HEK293 (cell line): ENCODE measurements around the gene TMEM238.

ENCODE experiments used
- CTCF ChIA-PET: fragments of 350-600 bp; formaldehyde crosslinking; extraction: SDS; loops from one replicate; lab custom pipeline; 2021; ENCODE audit warnings: antibody characterized with exemption; lab: Yijun Ruan, JAX
- POLR2A ChIA-PET: fragments of 300-600 bp; formaldehyde crosslinking; extraction: SDS; loops from one replicate; lab custom pipeline; 2020; ENCODE audit warnings: antibody characterized with exemption, inconsistent platforms; lab: Yijun Ruan, JAX
- H3K27ac ChIP-seq: fragments of 200-500 bp; sonication (Bioruptor generic); 2 replicates; pipeline ENCODE4 v1.5.1; 2014; ENCODE audit warnings: low read depth, low read length, control low read depth, inconsistent platforms; ENCODE audit errors: extremely low read depth
- H3K36me3 ChIP-seq, 2 experiments: fragments of 200-500 bp in 1 of 2; sonication (Bioruptor generic) in 1 of 2; 1 replicate in 1 of 2; 2 replicates in 1 of 2; pipeline ENCODE4 v1.5.1; 2014 to 2017; ENCODE audit warnings: inconsistent platforms in 2 of 2, low read length in 2 of 2; ENCODE audit not compliant: control insufficient read depth in 2 of 2, insufficient read depth in 1 of 2
- H3K4me1 ChIP-seq: fragments of 200-500 bp; sonication (Bioruptor generic); 2 replicates; pipeline ENCODE4 v1.5.1; 2014; ENCODE audit warnings: mild to moderate bottlenecking, low read length, inconsistent platforms; ENCODE audit not compliant: control insufficient read depth, insufficient read depth
- H3K4me3 ChIP-seq: 2 replicates; pipeline ENCODE4 v1.5.1; 2011; ENCODE audit warnings: low read depth, mild to moderate bottlenecking, control low read depth, low read length, moderate library complexity
- H3K9me3 ChIP-seq: fragments of 200-500 bp; sonication (Bioruptor generic); 2 replicates; pipeline ENCODE4 v1.5.1; 2014; ENCODE audit warnings: low read depth, low read length, inconsistent platforms; ENCODE audit not compliant: control insufficient read depth, insufficient read depth
- GLI2 ChIP-seq: fragments of 450-650 bp; formaldehyde crosslinking; IDR thresholded peaks from 2 replicates; pipeline ENCODE4; 2017; ENCODE audit warnings: missing biosample characterization, missing genetic modification characterization, low read depth, borderline replicate concordance
- MZF1 ChIP-seq: fragments of 450-650 bp; formaldehyde crosslinking; IDR thresholded peaks from 2 replicates; pipeline ENCODE4 v1.5.1; 2017; ENCODE audit warnings: missing biosample characterization, missing genetic modification characterization, borderline replicate concordance
- OVOL3 ChIP-seq: fragments of 450-650 bp; formaldehyde crosslinking; IDR thresholded peaks from 2 replicates; pipeline ENCODE4 v1.5.1; 2016; ENCODE audit warnings: missing biosample characterization, missing genetic modification characterization
- YY2 ChIP-seq: fragments of 450-650 bp; formaldehyde crosslinking; IDR thresholded peaks from 2 replicates; pipeline ENCODE4 v1.5.1; 2016; ENCODE audit warnings: missing biosample characterization, missing genetic modification characterization
- ZBTB20 ChIP-seq: fragments of 450-650 bp; formaldehyde crosslinking; IDR thresholded peaks from 2 replicates; pipeline ENCODE4 v1.5.1; 2016; ENCODE audit warnings: missing biosample characterization, missing genetic modification characterization
- ZFP37 ChIP-seq: fragments of 450-650 bp; formaldehyde crosslinking; IDR thresholded peaks from 2 replicates; pipeline ENCODE4 v1.5.1; 2016; ENCODE audit warnings: missing biosample characterization, missing genetic modification characterization
- ZFP69B ChIP-seq: fragments of 450-650 bp; formaldehyde crosslinking; IDR thresholded peaks from 2 replicates; pipeline ENCODE4 v1.5.1; 2016; ENCODE audit warnings: missing biosample characterization, missing genetic modification characterization
- ZNF155 ChIP-seq: fragments of 450-650 bp; formaldehyde crosslinking; IDR thresholded peaks from 2 replicates; pipeline ENCODE4 v1.5.1; 2016; ENCODE audit warnings: missing biosample characterization, missing genetic modification characterization
- ZNF157 ChIP-seq: fragments of 450-650 bp; formaldehyde crosslinking; IDR thresholded peaks from 2 replicates; pipeline ENCODE4 v1.5.1; 2016; ENCODE audit warnings: missing biosample characterization, missing genetic modification characterization
- ZNF184 ChIP-seq: fragments of 450-650 bp; IDR thresholded peaks from 2 replicates; pipeline ENCODE4 v1.5.1; 2018; ENCODE audit warnings: missing biosample characterization, mild to moderate bottlenecking, missing genetic modification characterization
- ZNF391 ChIP-seq: fragments of 450-650 bp; formaldehyde crosslinking; IDR thresholded peaks from 2 replicates; pipeline ENCODE4 v1.5.1; 2016; ENCODE audit warnings: low read depth, missing biosample characterization, missing genetic modification characterization, borderline replicate concordance
- ZNF416 ChIP-seq: fragments of 450-650 bp; formaldehyde crosslinking; IDR thresholded peaks from 2 replicates; pipeline ENCODE4 v1.5.1; 2016; ENCODE audit warnings: missing biosample characterization, missing genetic modification characterization
- ZNF426 ChIP-seq: fragments of 450-650 bp; formaldehyde crosslinking; IDR thresholded peaks from 2 replicates; pipeline ENCODE4 v1.5.1; 2017; ENCODE audit warnings: missing biosample characterization, missing genetic modification characterization, mild to moderate bottlenecking, inconsistent platforms, moderate library complexity
- ZNF473 ChIP-seq: fragments of 450-650 bp; formaldehyde crosslinking; IDR thresholded peaks from 2 replicates; pipeline ENCODE4 v1.5.1; 2017; ENCODE audit warnings: missing biosample characterization, missing genetic modification characterization
- ZNF776 ChIP-seq: fragments of 450-650 bp; formaldehyde crosslinking; IDR thresholded peaks from 2 replicates; pipeline ENCODE4 v1.5.0; 2017; ENCODE audit warnings: missing biosample characterization, missing genetic modification characterization, borderline replicate concordance
- ZNF777 ChIP-seq: fragments of 450-650 bp; formaldehyde crosslinking; IDR thresholded peaks from 2 replicates; pipeline ENCODE4 v1.5.1; 2017; ENCODE audit warnings: missing biosample characterization, missing genetic modification characterization, borderline replicate concordance
- ZSCAN30 ChIP-seq: fragments of 450-650 bp; IDR thresholded peaks from 2 replicates; pipeline ENCODE4 v1.5.1; 2018; ENCODE audit warnings: missing biosample characterization, mild to moderate bottlenecking, missing genetic modification characterization, moderate library complexity
- TF ChIP-seq, protein P1 (sequence below): fragments of 450-650 bp; formaldehyde crosslinking; IDR thresholded peaks from 2 replicates; pipeline ENCODE4; 2016; ENCODE audit warnings: missing biosample characterization, missing genetic modification characterization
- TF ChIP-seq, protein P2 (sequence below): fragments of 450-650 bp; formaldehyde crosslinking; IDR thresholded peaks from 2 replicates; pipeline ENCODE4 v1.5.1; 2016; ENCODE audit warnings: missing biosample characterization, missing genetic modification characterization
- TF ChIP-seq, protein P3 (sequence below): fragments of 450-650 bp; formaldehyde crosslinking; conservative IDR thresholded peaks from 2 replicates; pipeline ENCODE4 v1.5.1; 2016; ENCODE audit warnings: low read depth, missing biosample characterization, missing genetic modification characterization

The TMEM238 gene

DNA sequence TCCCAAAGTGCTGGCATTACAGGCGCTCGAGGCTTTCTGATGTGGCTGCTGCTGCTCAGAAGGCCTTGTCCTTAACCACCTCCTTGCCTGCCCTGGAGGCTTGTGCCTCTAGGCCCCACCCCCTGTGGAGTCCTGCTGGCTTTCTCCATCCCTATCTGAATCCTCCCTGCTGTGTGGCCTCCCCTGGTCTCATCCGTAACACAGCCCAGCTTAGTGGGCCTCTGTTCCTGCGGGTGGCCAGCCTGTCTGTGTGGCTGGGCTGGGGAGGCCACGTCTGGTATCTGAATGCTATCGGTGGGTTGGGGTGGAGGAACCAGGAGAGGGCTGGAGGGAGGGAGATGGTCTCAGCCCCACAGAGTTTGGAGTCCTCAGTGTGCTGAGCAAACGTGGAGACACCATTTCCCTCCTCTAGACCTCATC is 6.4 kb upstream of the TMEM238 start (continued):
- TF ChIP-seq, protein P1, sequence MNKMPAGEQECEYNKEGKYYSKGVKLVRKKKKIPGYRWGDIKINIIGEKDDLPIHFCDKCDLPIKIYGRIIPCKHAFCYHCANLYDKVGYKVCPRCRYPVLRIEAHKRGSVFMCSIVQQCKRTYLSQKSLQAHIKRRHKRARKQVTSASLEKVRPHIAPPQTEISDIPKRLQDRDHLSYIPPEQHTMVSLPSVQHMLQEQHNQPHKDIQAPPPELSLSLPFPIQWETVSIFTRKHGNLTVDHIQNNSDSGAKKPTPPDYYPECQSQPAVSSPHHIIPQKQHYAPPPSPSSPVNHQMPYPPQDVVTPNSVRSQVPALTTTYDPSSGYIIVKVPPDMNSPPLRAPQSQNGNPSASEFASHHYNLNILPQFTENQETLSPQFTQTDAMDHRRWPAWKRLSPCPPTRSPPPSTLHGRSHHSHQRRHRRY (tag by site-specific recombination), result no peak

DNA sequence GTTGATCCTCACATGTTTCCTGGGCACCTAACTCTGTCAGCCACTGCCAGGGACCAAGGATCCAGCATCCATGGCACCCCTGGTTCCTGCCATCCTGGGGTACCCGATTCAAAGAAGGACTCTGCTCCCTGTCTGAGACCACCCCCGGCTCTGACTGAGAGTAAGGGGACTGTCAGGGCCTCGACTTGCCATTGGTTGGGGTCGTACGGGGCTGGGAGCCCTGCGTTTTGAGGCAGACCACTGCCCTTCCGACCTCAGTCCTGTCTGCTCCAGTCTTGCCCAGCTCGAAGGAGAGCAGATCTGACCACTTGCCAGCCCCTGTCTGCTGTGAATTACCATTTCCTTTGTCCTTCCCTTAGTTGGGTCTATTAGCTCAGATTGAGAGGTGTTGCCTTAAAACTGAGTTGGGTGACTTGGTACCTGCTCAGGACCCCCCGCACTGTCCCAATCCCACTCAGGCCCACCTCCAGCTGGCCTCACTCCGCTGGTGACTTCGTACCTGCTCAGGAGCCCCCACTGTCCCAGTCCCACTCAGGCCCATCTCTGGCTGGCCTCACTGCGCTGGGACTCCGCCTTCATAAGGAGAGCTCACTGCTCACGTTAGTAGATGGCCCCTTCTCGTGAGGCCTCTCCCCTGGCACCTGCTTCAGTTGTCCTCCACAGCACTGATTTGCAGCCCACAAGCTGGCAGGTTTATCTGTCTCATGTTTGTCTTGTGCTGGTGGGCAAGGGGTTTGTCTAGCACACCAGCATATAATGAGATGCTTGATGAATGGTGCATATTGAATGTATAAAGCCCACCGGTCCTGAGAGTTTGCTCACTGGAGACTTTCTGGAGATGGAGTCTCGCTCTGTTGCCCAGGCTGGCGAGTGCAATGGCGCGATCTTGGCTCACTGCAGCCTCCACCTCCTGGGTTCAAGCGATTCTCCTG is 5.6 kb upstream of the TMEM238 start:
- TF ChIP-seq ZSCAN30 (tag by site-specific recombination), result no peak
- TF ChIP-seq ZNF416 (tag by site-specific recombination), result no peak
- TF ChIP-seq ZNF157 (tag by site-specific recombination), result no peak
- TF ChIP-seq ZBTB20, result no peak
- TF ChIP-seq, protein P2, sequence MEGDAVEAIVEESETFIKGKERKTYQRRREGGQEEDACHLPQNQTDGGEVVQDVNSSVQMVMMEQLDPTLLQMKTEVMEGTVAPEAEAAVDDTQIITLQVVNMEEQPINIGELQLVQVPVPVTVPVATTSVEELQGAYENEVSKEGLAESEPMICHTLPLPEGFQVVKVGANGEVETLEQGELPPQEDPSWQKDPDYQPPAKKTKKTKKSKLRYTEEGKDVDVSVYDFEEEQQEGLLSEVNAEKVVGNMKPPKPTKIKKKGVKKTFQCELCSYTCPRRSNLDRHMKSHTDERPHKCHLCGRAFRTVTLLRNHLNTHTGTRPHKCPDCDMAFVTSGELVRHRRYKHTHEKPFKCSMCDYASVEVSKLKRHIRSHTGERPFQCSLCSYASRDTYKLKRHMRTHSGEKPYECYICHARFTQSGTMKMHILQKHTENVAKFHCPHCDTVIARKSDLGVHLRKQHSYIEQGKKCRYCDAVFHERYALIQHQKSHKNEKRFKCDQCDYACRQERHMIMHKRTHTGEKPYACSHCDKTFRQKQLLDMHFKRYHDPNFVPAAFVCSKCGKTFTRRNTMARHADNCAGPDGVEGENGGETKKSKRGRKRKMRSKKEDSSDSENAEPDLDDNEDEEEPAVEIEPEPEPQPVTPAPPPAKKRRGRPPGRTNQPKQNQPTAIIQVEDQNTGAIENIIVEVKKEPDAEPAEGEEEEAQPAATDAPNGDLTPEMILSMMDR (tag by site-specific recombination), result no peak
- TF ChIP-seq ZNF391 (tag by site-specific recombination), result no peak
- TF ChIP-seq ZNF184 (tag by site-specific recombination), result no peak
- no peak for TF ChIP-seq ZNF777 (tag by site-specific recombination)
- TF ChIP-seq OVOL3 (tag by site-specific recombination), result no peak
- TF ChIP-seq ZNF473 (tag by site-specific recombination), result no peak
- TF ChIP-seq ZFP37 (tag by site-specific recombination), result no peak
- no peak for TF ChIP-seq YY2
- TF ChIP-seq ZNF776 (tag by site-specific recombination), result no peak
- no peak for TF ChIP-seq GLI2
- TF ChIP-seq ZNF426 (tag by site-specific recombination), result no peak
- no peak for TF ChIP-seq MZF1 (tag by site-specific recombination)
- TF ChIP-seq ZFP69B, result no peak
- TF ChIP-seq, protein P3, sequence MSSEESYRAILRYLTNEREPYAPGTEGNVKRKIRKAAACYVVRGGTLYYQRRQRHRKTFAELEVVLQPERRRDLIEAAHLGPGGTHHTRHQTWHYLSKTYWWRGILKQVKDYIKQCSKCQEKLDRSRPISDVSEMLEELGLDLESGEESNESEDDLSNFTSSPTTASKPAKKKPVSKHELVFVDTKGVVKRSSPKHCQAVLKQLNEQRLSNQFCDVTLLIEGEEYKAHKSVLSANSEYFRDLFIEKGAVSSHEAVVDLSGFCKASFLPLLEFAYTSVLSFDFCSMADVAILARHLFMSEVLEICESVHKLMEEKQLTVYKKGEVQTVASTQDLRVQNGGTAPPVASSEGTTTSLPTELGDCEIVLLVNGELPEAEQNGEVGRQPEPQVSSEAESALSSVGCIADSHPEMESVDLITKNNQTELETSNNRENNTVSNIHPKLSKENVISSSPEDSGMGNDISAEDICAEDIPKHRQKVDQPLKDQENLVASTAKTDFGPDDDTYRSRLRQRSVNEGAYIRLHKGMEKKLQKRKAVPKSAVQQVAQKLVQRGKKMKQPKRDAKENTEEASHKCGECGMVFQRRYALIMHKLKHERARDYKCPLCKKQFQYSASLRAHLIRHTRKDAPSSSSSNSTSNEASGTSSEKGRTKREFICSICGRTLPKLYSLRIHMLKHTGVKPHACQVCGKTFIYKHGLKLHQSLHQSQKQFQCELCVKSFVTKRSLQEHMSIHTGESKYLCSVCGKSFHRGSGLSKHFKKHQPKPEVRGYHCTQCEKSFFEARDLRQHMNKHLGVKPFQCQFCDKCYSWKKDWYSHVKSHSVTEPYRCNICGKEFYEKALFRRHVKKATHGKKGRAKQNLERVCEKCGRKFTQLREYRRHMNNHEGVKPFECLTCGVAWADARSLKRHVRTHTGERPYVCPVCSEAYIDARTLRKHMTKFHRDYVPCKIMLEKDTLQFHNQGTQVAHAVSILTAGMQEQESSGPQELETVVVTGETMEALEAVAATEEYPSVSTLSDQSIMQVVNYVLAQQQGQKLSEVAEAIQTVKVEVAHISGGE (tag by site-specific recombination), result no peak
- no peak for TF ChIP-seq ZNF155 (tag by site-specific recombination)
- Histone ChIP-seq H3K4me3 (no peak overlapping the region), H3K4me1 (peaks cover 29% of the 10 kb centered on the region), H3K36me3 (peaks cover 8 to 59% of the 10 kb centered on the region in 2 experiments), H3K27ac (peak overlapping the region; percentile 34; the same call in 1 of the 2 replicates), H3K9me3 (no peaks in the 10 kb centered on the region)
- ChIA-PET CTCF (interaction anchor here (1.0 to 4.4 kb wide), 6 partner anchors 51 to 248 kb away, joined by 3 to 20 read pairs (median 4); no protein-coding TSS in a partner anchor), POLR2A (interaction anchor here (0.7 to 7.3 kb wide), 11 partner anchors 10 to 130 kb away, joined by 3 to 78 read pairs (median 7); partner anchors contain the start of genes KMT5C, UBE2S and ZNF628)
